Vagina (tissue), 2 donors: ENCODE results near the gene ZNF24.

Experiments used
- POLR2AphosphoS5 ChIP-seq, 2 donors: sonication (generic); formaldehyde crosslinking; IDR thresholded peaks; one replicate each; pipeline ENCODE4 v1.9.0; 2017; ENCODE audit warnings: antibody characterized with exemption in 2 of 2, mild to moderate bottlenecking in 2 of 2, low read depth in 1 of 2; ENCODE audit not compliant: insufficient read depth in 1 of 2
- TF ChIP-seq, protein P1 (sequence below), 3 experiments: fragments of 450-650 bp in 2 of 3; fragments of 200-600 bp in 1 of 3; sonication (generic) in 1 of 3; IDR thresholded peaks; one replicate each; pipeline ENCODE4 v1.5.1; 2017 to 2019; ENCODE audit warnings: antibody characterized with exemption in 3 of 3, mild to moderate bottlenecking in 2 of 3, moderate library complexity in 2 of 3

DNA sequence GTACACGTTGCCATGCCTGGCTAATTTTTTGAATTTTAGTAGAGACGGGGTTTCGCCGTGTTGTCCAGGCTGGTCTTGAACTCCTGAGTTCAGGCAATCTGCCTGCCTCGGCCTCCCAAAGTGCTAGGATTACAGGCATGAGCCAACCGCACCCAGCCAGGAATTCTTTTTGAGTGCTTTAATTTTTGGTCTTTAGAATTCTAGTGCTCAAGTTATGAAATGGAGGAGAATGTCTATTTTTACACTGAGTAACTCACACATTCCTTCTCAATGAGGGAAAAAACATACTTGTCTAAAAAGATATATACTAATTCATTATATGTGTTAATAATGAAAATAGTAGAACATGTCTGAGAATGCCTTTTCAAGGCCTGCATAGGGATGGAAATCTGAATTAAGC, 24.4 kb upstream of the ZNF24 start:
- TF ChIP-seq, protein P1, sequence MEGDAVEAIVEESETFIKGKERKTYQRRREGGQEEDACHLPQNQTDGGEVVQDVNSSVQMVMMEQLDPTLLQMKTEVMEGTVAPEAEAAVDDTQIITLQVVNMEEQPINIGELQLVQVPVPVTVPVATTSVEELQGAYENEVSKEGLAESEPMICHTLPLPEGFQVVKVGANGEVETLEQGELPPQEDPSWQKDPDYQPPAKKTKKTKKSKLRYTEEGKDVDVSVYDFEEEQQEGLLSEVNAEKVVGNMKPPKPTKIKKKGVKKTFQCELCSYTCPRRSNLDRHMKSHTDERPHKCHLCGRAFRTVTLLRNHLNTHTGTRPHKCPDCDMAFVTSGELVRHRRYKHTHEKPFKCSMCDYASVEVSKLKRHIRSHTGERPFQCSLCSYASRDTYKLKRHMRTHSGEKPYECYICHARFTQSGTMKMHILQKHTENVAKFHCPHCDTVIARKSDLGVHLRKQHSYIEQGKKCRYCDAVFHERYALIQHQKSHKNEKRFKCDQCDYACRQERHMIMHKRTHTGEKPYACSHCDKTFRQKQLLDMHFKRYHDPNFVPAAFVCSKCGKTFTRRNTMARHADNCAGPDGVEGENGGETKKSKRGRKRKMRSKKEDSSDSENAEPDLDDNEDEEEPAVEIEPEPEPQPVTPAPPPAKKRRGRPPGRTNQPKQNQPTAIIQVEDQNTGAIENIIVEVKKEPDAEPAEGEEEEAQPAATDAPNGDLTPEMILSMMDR (IDR thresholded peaks at IDR 0.05) = no peak
- TF ChIP-seq POLR2AphosphoS5 (IDR thresholded peaks at IDR 0.05; ENCODE audit: insufficient read depth in 1 of 2, low read depth in 1 of 2) = no peak
